ENCODE measurements around the gene GIMAP5.

The GIMAP5 gene

DNA sequence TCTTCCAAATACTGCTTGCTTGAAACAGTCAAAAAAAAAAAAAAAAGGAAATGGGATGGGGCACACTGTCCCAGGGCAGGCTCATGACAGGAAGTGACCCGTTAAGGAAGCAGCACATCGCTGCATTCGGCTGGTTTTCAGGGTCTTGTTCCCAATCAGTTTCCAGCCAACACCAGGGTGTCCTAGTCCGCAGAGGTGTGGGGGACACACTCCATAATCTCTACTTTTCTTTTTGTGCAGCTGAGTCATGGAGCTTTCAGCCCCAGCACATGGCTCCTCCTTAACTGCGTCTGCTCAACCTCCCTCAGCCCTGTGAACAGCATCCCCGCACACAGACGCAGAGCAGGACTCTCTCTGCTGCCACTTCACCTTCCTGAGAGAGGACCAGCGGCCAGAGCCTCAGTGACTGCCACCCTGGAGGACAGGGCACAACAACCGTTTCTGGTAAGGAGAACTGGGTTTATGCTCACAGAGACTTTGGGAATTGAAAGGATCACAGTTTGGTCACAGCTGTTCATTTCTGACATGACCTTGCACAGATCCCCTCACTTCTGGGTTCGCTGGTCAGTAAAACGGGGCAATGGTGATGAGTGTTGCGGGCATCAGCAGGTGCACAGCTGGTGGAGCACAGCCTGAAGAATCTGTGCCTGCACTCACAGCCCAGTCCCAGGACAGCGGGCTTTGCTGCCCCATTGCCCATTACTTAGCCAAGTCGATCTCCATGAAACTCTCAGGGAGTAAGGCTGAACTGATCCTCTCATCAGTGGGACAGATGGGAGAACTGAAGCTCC is at the start of gene GIMAP5:
Gene GIMAP5, plus strand, starts transcription at position 154 of the 791 bp plus-strand sequence. CDS start 3,467 bp downstream, outside the sequence.
- DNase-seq (ENCODE audit: insufficient read length, low spot score) = no peak
- TF ChIP-seq POLR2A (IDR thresholded peaks at IDR 0.05; ENCODE audit: low read depth, low read length) = no peak
- no peak for FAIRE-seq

DNA sequence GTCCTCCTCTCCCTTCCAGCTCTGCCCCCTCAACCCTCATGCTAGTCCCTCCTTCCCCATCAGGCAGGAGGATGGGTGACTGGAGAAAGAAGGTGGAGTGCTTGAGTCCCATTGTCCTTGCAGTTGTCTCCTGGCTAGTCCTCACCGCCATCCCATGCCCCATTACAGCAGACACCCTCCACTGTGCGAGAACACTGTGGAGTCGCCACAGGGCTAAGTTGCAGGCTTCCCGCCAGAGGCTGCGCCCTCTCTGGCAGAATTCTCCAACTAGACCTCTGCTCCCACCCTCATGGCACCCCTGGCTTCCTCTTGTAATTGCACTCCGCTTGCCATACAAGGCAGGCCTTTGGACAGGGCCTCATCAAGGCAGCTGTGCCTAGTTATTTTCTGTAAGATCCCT is 48.6 kb upstream of the GIMAP5 start:
- no peak for FAIRE-seq
- DNase-seq (ENCODE audit: insufficient read length, low spot score) = no peak
- no peak for TF ChIP-seq POLR2A (IDR thresholded peaks at IDR 0.05; ENCODE audit: low read depth, low read length)

DNA sequence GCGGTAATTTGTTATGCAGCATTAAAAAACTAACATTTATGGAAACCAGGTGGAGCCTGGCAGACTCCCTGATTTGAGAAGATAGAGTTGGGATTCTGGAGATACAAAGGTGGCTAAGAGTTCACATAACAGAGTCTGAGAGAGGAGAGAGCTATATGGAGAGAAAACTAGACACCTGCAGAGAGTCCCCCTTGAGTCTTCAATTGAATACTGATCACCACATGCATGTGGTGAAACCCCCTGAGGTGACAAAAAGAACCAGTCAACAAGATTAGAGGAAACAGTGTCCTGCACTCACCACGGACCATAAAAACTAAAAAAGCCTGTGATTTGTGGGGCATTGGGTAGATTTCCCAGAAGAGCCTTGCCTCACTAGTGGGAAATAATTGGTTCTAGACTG is 41.6 kb upstream of the GIMAP5 start:
- no peak for FAIRE-seq
- TF ChIP-seq POLR2A (IDR thresholded peaks at IDR 0.05; ENCODE audit: low read depth, low read length) = no peak
- no peak for DNase-seq (ENCODE audit: insufficient read length, low spot score)

DNA sequence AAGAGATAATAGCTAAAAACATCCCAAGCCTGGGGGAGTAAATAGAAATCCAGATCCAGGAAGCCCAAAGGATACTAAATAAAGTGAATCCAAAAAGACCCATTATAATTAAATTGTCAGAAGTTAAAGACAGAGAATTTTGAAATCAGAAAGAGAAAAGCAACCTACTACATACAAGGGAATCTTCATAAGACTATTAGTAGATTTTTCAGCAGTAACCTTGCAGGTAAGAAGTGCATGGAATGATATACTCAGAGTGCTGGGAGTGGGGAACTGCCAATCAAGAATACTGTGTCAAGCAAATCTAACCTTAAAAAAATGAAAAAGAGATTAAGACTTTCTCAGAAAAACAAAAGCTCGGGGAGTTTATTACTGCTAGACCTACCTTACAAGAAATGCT is 34.0 kb upstream of the GIMAP5 start:
- FAIRE-seq = no peak
- no peak for TF ChIP-seq POLR2A (IDR thresholded peaks at IDR 0.05; ENCODE audit: low read depth, low read length)
- no peak for DNase-seq (ENCODE audit: insufficient read length, low spot score)

DNA sequence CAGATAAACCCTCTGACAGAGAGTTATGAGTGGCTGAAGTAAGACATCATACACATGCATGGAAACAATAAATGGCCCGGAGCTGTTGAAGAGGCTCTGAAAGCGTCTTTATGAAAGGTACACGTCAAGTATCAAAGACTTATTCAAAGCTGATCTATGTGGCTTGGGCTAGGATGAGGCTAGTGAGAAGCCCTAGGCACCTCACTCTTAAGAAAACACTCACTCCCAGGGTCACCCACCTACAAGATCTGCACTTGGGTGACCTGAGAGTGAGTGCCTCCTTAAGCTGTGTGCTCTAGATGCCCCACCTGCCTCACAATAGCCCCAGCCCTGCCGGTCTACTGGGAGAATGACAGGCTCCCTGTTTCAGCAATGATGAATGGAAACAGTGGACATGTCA is 21.9 kb upstream of the GIMAP5 start:
- no peak for DNase-seq (ENCODE audit: insufficient read length, low spot score)
- FAIRE-seq = no peak

DNA sequence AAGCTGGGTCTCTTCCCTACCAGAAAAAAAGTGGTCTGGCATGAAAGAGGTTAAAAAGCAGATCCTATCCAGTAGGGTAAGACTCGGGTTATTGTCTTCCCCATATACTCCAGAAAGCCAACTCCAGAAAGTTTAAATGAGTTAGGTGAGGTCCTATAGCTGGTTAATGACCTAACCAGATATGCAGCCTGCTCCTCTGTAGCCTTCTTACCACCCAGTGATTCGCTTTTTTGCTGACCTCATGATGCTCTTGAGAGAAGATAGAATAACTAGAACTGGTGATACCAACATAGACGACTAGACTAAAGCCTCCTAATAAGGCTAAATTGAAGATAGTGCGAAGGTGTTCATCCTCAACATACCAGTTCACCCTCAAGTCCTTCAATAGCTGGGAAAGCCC is 21.5 kb upstream of the GIMAP5 start:
- TF ChIP-seq POLR2A (IDR thresholded peaks at IDR 0.05; ENCODE audit: low read depth, low read length) = no peak
- DNase-seq (ENCODE audit: insufficient read length, low spot score) = no peak
- FAIRE-seq = no peak

More for the DNA sequence above, 21.9 kb upstream of the GIMAP5 start:
- no peak for TF ChIP-seq POLR2A (IDR thresholded peaks at IDR 0.05; ENCODE audit: low read depth, low read length)

DNA sequence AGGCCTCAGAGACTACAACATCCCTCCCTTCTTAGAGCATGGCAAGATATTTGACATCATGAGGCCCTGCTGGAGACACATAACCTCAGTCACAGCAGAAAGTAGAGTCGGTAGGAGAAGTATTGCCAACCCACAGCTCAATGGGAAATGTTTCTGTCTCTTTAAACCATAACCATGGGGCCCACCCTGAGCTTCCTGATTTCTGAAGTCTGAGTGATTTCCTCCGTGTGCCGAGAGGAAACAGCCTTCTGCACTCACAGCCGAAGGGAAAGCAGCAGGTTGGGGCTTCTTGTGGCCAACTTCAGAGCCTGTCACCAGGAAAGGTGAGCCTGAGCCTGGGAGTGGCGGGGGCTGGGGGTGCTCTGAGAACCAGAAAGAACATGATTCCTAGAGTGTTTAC is 20.9 kb upstream of the GIMAP5 start, which contains the start of gene GIMAP1:
Gene GIMAP1, plus strand, starts transcription at position 246 of the 400 bp plus-strand sequence. CDS start 2,435 bp downstream, outside the sequence.
- DNase-seq (ENCODE audit: insufficient read length, low spot score) = no peak
- no peak for FAIRE-seq
- TF ChIP-seq POLR2A (IDR thresholded peaks at IDR 0.05; ENCODE audit: low read depth, low read length) = no peak

DNA sequence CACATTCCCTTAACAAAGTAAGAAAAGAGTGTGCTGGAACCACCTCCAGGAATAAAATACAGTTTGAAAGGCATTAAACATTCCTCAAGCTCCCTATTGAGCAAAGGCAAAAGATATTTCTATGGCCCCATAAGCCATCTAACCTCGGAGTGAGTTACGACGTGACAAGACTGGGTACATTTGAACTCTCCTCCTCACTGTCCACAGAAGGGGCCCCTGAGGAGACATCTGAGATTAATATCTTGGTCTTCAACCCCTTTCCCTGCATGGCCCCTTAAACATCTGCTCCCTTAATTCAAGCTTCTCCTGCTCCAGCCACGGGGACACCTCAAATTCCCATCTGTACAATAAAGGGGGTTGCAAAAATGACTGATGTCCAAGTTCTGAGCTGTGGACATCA is 20.3 kb upstream of the GIMAP5 start:
- FAIRE-seq (no peak), DNase-seq (ENCODE audit: insufficient read length, low spot score) (no peak)
- no peak for TF ChIP-seq POLR2A (IDR thresholded peaks at IDR 0.05; ENCODE audit: low read depth, low read length)

DNA sequence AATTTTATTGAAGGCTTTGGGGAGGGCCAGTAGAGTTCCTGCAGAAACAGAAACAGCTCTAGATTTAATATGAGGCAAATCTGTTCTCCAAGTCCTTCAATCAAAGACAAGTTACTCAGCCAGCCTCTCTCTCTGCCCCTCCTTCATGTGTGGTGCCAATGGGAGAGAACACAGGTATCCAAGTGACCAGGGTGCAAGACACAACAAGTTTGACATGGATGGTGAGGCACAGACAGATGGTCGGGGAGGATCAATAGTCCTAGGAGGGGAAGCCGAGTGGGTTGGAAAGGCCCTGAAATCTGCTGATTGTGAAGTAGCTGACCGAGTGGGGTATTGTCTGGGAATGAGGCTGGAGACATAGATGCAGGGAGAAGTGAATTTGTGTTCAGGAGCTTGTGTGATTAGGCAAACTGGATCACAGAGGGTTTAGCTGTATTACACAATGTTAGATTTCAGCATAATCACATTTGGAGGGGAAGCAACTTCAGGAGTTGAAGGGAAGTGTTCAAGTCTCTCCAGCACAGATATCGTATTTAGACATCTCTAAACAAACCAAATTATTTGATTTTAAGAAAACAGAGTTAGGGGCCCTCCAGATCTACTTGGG is 19.3 kb upstream of the GIMAP5 start:
- FAIRE-seq (no peak), DNase-seq (ENCODE audit: insufficient read length, low spot score) (no peak)
- TF ChIP-seq POLR2A (IDR thresholded peaks at IDR 0.05; ENCODE audit: low read depth, low read length) = no peak

DNA sequence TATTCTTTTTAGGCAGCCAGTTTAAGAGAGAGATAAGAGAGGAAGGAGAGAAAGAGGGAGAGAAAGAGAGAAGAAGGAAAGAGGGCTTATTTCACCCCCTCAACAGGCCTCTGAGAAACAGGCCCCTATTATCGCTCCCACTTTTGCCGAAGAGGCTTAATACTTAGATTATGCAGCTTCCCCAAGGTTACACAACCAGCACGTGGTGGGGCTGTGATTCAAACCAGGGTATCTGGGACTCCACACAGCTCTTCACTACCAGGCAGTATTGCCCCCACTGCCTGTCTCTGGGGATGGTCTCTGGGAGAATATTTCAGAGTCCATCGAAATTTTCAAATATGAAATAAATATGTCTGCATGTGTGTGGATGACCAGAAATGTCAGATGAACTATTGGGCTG is 17.8 kb upstream of the GIMAP5 start:
- DNase-seq (ENCODE audit: insufficient read length, low spot score) = no peak
- TF ChIP-seq POLR2A (IDR thresholded peaks at IDR 0.05; ENCODE audit: low read depth, low read length) = no peak
- FAIRE-seq = no peak

DNA sequence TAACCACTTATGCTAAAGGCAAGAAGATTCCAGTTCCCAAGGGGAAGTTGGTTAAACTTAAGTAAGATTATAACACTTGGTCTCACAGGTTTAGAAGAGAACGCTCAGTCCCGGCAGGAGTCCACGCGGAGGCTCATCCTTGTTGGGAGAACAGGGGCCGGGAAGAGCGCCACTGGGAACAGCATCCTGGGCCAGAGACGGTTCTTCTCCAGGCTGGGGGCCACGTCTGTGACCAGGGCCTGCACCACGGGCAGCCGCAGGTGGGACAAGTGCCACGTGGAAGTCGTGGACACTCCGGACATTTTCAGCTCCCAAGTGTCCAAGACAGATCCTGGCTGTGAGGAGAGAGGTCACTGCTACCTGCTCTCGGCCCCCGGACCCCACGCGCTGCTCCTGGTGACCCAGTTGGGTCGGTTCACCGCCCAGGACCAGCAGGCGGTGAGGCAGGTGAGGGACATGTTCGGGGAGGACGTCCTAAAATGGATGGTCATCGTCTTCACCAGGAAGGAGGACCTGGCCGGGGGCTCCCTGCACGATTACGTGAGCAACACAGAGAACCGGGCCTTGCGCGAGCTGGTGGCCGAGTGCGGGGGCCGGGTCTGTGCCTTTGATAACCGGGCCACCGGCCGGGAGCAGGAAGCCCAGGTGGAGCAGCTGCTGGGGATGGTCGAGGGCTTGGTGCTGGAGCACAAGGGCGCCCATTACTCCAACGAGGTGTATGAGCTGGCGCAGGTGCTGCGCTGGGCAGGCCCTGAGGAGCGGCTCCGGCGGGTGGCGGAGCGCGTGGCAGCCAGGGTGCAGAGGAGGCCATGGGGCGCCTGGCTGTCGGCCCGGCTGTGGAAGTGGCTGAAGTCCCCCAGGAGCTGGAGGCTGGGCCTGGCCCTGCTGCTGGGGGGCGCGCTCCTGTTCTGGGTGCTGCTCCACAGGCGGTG is 17.0 kb upstream of the GIMAP5 start:
- FAIRE-seq = no peak
- TF ChIP-seq POLR2A (IDR thresholded peaks at IDR 0.05; ENCODE audit: low read depth, low read length) = no peak
- DNase-seq (ENCODE audit: insufficient read length, low spot score) = no peak

DNA sequence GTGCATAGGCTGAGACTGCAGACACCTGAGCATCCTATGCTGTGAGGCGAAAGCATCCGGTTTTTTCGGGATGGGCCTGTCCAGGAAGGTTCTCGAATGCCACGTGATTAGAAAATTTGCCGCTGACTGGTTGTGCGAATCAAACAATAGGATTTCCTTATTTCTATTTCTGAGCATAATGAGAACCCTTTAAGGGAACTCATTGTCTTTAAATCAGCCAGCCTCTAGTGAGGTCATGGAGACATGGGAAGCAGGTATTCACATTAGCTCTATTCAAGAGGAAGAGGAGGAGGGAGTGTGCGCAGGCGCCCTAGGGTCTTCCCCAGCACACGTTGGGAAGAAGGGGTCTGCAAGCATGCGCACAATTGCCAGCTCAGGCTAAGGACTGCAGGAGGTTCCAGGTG is 15.2 kb upstream of the GIMAP5 start:
- TF ChIP-seq POLR2A (IDR thresholded peaks at IDR 0.05; ENCODE audit: low read depth, low read length) = no peak
- DNase-seq (ENCODE audit: insufficient read length, low spot score) = no peak
- FAIRE-seq = no peak

DNA sequence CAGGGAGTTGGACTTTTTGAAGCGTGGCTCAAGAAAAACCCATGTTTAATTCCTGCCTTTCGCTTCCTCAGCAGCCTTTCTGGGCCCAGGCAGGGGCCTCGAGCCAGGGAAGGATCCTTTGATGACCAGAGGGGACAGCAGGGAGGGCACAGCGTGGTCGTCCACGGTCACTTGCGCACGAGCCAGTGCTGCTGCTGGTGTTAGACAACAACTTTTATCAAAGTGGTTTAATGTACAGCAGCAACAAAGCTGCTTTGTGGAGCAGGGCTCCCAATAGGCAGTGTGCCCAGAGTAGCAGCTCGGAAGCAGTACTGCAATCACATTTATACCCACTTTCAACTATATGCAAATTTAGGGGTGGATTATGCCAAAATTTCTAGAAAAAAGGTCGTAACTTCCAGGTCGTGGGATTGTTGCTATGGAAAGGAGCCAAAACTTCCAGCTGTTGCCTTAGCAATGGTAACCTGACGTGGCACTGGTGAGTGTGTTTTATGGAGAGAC is 14.7 kb upstream of the GIMAP5 start:
- TF ChIP-seq POLR2A (IDR thresholded peaks at IDR 0.05; ENCODE audit: low read depth, low read length) = no peak
- FAIRE-seq (no peak), DNase-seq (ENCODE audit: insufficient read length, low spot score) (no peak)

DNA sequence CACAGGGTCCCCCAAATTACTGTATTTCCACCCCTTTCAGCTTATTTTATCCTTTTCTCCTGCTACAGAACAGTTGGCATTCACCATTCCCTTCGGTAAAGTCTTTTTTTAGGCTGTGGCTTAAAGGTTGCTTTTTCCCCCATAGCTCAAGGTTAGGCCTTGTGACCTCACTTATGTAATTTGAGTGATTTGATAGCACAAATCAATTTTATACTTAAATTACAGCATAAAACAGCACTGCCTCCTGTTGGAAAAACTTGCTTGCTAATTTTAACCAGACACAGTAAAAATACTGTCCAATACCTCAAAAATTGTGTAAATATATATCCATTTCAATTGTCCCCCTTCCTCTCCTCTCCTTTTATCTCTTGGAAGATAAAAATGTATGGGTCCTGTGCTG is 13.8 kb upstream of the GIMAP5 start:
- TF ChIP-seq POLR2A (IDR thresholded peaks at IDR 0.05; ENCODE audit: low read depth, low read length) = no peak
- DNase-seq (ENCODE audit: insufficient read length, low spot score) = no peak
- FAIRE-seq = no peak

Data from H54 (cell line).